Panc1 (cell line): ENCODE data around the gene PIK3IP1.

ENCODE experiments used
- POLR2AphosphoS5 ChIP-seq: IDR thresholded peaks from 2 replicates; pipeline ENCODE4 v1.6.1; 2012; ENCODE audit warnings: mild to moderate bottlenecking, low read depth, low read length, moderate library complexity
- REST ChIP-seq, 2 experiments: IDR thresholded peaks; 2 replicates each; pipeline ENCODE4 v1.6.1; 2011 to 2012; ENCODE audit warnings: low read depth in 2 of 2, control low read depth in 1 of 2, low read length in 1 of 2, mild to moderate bottlenecking in 1 of 2, moderate library complexity in 1 of 2; ENCODE audit not compliant: insufficient read depth in 1 of 2
- TF ChIP-seq, protein P1 (sequence below): fragments of 450-650 bp; IDR thresholded peaks from 2 replicates; pipeline ENCODE4 v1.5.1; 2017; ENCODE audit warnings: mild to moderate bottlenecking

DNA sequence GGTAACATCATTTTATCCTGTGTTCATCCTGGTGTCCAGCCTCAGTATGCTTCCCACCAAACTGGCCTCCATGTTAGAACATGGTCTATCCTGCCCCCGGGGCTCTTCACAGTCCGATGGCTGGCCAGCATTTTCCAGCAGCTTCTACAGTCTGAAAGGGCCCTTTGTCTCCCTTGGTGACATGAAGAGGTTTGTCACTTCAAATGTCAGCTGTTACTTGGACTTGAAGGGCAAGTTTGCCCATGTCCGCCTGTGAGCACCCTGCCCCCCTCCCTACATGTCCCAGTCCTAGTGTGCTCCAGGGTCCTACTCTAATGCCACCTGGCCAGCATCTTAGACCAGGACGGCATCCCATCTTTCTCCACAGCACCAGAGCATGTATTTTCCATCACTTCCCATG, 29.1 kb upstream of the PIK3IP1 start:
- TF ChIP-seq, protein P1, sequence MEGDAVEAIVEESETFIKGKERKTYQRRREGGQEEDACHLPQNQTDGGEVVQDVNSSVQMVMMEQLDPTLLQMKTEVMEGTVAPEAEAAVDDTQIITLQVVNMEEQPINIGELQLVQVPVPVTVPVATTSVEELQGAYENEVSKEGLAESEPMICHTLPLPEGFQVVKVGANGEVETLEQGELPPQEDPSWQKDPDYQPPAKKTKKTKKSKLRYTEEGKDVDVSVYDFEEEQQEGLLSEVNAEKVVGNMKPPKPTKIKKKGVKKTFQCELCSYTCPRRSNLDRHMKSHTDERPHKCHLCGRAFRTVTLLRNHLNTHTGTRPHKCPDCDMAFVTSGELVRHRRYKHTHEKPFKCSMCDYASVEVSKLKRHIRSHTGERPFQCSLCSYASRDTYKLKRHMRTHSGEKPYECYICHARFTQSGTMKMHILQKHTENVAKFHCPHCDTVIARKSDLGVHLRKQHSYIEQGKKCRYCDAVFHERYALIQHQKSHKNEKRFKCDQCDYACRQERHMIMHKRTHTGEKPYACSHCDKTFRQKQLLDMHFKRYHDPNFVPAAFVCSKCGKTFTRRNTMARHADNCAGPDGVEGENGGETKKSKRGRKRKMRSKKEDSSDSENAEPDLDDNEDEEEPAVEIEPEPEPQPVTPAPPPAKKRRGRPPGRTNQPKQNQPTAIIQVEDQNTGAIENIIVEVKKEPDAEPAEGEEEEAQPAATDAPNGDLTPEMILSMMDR = no peak
- no peak for TF ChIP-seq POLR2AphosphoS5
- TF ChIP-seq REST (IDR thresholded peaks at IDR 0.05; ENCODE audit: insufficient read depth in 1 of 2, low read depth in 2 of 2, low read length in 1 of 2) = no peak
